Measurements from ENCODE around the gene HIGD2A.

Gene HIGD2A

DNA sequence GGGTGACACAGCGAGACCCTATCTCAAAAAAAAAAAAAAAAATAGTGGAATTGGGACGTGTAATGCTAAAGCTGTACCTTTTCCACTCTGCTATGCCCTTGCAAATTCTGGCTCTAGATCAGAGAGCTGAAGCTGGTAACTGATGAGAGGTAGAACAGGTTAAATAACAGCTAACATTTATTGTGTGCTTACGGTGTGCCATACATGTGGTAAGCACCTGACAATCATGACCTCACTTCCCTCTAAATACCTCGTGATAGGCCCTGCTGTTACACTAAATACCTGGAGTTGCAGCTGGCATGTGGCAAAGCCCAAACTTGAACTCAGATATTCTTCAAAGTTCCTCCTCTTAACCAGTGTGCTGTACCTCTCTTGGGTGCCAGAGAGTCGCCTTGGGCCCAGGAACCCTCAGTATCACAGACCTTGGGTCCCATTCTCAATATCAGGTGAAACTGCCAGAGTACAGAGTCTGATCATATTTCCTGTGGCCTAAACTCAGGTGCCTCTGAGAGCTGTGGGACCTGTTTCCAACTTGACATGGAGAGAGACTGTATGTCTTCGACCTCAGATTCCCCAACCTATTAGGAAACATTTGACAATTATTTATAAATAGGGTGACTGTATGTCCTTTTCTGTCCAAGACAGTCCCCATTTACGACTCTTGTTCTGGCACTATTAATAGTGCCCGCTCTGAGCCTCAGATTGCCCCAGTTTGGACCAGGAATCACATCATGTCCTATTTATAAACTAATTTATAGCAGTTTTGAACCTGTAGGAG lies 18.4 kb upstream of the HIGD2A start:
- no peak for DNase-seq

DNA sequence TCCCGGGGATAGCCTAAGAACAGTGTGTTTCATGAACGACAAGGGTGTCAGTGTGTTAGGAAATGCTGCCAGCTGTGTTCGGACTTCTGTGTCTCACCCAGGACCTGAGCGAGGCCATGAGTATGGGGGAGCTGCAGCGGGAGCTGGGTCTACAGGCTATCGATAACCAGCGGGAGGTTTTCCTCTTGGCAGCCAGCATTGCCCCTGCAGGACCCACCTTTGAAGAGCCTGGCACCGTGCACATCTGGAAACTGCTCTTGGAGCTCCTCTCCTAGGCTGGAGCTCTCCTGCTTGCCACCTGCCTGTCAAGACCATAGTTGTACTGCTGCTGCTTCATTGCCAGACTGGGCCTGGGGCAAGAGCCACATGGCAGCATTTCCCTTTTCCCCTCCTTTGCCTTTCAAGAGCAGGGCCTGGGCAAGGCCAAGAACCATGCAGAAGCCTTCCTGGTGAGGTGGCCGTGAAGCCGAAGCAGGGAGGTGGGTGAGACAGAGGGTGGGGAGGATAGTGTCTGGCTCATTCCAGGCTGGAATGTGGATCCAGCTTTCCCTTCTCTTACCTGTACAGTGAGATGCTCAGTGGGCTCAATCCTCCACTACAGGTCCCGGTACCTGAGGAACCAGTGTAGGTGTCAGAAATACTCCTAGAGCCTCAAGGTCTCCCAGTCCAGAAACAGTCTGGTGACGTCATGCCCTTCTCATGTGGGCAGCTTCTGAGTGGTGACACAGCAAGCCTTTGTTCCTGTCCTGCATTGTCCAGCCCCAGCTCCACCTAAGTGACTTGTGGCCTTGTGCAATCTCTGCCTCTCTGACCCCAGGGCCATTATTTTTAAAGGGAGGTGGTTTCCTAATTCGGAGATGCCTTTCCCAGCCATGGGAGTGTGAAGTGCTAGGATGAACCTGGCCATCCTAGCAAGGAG lies 16.7 kb upstream of the HIGD2A start:
- DNase-seq, result no peak

DNA sequence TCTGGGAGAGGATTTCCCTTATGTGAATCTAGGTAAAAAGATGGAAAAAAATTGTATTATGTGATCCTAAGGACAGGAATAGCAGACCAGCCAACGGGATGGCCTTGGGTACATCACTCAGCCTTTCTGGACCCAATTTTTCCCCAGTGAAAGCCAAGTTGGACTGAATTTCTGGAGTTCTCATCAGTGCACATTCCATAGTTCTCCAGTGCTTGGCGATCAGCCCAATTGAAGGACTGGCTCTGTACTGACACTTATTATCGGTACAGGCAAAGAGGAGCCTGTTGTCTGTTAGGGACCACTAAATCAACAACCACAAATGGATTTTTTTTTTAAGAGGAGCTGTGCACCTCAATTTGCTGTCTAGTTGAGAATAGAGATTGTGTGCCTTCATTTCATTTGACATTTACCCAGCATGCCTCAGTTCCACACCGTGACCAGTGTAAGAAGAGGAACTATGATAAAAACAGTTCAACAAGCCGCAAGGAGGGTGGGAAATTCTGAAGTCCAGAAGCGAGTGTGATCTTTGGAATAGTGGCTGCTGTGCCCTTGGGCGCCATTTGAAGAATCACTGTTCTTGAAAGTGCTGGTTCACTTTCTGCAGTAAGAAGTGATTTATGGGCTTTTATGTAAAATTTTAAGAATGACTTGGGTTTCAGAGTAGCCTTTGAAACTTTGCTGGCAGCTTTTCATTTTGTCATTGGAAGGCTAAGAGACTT lies 15.3 kb upstream of the HIGD2A start:
- DNase-seq, result no peak

DNA sequence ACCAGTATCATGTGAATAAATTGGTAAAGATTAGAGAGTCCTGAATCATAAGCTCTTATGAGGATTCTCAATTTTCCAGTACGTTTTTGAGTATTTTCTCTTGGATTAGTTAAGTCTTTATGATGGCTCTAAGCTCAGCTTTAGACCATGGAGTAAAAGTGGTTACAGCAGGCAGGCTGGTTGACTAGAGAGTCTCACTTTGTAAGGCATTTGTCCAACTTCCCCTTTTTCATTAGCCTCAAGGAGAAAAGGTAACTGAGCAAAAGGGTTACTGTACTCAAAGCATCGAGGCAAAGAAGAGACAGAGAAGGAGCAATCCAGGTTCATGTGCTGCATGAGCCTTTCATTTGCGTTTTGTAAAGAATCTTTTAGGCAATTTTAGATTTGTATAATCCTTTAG lies 8.7 kb upstream of the HIGD2A start:
- no peak for DNase-seq

DNA sequence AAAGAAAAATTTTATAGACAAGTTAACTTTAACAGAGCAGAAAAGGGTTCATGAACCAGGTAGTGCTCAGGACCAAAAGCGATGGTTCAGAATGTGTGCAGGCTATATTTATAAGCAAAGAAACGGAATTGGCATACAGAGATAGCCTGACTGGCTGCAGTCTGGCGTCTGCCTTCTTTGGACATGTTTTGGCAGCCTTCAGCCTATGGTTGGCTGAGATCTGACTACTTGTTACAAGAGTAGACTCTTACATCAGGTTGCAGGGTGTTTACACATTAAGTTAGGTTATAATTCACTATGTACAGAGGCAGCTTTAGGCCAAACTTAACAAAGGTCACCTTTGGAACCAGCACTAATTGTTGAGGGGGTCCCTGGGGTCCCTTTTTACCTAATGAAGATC lies 7.1 kb upstream of the HIGD2A start:
- DNase-seq, result no peak

DNA sequence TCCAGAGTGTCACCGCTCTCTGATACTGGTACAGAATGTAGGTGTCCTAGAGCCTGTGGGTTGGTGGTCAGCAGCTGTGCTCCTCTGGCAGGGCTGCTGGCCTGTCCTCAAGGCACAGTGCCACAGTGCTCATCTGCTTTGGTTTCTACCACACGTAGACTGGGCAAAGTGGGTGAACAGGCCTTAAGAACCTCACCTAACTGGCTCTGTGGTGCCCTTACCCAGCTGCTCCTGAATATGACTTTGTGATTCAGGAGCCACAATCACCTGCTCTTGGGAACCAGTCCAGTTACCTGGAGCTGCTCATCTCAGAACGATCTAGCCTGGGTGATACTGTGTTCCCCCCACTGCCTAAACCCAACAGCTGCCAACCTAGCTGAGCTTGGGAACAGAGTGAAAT lies 6.6 kb upstream of the HIGD2A start:
- no peak for DNase-seq

DNA sequence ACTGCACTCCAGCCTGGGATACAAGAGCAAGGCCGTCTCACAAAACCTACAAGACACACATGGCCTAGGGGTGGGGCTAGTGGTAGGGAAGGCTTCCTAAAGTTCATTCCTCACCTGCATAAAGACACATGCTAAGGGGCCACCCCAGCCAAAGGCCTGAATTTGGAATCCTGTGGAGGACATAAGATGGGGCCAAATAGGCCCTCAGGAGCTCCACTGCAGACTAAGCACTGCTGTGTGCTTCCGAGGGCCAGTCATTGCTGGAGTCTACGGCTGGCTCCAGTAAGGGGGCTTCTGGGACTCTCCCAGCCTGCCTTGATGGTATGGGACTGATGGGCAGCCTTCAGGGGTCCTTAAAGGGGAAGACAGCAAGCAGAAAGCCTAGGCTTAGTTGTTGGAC lies 5.8 kb upstream of the HIGD2A start:
- no peak for DNase-seq

DNA sequence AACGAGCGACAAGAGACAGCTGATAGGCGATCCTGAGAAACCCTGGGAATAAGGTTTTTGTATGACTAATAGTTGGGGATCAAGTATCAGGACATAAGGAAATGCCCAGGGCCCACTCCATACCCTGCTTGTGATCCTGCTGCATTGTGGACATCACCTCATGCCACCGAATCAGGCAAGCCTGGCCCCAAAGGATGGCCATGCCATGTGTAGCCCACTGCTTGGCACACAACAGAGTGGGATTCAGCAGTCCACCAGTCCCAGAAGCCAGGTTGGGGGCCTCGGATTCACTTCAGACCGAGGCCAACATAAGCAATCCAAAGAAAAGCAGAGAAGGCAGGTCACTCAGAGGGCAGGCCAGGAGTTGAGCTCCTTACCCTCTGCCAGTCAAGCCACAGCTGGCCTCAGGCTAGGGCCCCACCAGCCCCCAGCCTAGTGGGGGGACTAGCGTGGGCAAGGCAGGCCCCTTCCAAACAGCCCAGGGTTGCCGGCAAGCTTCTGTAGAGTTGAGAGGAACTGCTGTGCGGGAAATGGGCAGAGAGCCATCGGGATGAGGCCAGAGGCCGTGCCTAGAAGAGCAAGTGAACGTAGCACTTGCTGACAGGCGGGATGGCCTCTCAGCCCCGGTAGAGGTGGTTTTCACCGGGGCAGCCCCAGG lies 5.2 kb upstream of the HIGD2A start:
- DNase-seq, result no peak

DNA sequence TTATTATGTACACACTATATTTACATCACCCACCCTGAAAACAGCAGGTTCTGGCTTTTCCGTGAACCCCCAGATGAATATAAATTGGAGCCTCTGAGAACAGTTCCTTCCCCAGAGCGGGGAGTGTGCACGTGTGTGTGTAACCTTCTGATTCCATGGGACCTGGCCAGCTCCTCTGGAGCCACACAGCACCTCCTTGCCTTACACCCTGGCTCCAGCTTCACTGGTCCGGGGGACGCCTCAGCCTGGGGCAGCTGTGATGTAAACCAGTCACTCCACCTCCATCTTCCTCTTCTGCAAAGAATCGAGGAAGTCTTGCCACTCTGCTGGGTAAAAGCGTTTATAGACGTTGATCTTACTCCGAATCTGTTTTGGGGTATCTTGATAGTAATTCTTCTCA lies 4.6 kb upstream of the HIGD2A start:
- DNase-seq, result no peak

DNA sequence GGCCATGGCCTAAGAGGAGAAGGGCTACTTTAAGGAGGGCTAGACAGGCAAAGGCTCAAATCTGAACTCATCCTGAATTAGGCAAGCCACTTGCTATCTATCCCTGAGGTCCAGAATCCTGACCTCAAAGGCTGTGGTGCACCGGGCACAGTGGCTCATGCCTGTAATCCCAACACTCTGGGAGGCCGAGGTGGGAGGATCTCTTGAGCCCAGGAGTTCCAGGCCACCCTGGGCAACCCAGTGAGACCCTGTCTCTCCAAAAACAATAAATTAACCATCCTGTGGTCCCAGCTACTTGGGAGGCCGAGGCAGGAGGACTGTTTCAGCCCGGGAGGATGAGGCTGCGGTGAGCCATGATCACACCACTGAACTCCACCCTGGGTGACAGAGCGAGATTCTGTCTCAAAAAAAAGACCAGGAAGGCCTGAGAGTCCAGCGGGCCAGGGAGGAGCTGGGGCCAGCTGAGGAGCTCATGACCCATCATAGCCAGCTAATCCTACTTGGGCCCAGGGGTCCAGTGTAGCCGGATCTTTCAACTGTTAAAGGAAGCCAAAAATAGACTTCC lies 4.1 kb upstream of the HIGD2A start:
- DNase-seq, result no peak

DNA sequence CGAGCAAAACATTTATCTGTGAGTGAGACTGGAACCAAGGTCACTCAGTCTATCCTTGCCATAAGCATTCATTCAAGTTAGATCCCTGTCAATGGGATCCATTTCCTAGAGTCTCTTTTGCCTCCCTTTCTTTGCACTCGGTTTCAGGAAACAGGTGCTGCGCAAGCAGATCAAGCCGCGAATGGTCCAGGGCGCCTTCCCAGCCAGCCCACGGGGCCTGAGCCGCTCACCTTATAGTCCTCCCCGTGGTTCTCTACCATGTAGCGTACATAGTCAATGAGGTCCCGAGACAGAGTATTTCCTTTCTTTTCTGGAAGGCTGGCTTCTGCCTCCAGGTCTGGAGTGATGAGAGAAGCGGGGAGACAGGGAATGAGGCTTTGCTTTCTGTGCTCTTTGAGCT lies 3.6 kb upstream of the HIGD2A start:
- DNase-seq, result no peak

DNA sequence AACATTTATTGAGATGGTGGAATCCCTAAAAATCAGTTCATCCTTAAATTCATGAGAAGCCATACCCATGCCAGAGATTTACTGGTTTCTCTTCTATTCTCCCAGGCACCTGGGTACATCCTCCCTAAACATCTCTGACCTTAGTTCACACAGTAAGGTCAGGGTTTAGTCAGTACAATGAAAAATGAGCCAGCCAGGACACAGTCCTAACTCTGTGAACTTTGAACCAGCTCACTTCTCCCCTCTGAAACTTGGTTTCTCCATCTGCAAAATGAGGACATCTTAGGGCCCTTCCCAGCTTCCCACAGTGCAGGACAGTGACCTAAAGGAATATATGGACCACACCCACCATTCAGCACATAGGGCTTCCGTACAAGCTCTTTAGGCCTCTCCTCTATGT lies 2.1 kb upstream of the HIGD2A start:
- no peak for DNase-seq

DNA sequence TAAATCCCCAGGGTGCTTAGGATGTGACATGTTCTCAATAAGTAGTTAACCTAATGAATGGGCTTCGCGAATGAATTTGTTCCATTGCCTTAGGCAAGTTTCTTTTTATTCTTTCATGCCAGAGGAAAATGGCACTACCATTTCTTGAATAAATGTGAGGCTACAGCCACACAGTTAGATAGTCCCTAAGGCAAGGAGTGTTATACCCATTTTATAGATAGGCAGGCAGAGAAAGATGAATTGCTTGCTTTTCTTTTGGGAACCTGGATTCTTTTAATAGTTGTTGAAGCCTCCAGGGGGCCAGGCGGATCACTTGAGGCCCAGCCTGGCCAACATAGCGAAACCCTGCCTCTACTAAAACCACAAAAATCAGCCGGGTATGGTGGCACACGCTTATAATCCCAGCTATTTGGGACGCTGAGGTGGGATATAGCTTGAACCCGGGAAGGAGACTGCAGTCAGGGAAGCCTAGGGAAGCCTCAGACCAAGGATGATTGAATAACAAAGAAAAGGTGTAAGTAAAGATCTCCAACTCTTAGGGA lies 1.1 kb upstream of the HIGD2A start:
- no peak for DNase-seq

DNA sequence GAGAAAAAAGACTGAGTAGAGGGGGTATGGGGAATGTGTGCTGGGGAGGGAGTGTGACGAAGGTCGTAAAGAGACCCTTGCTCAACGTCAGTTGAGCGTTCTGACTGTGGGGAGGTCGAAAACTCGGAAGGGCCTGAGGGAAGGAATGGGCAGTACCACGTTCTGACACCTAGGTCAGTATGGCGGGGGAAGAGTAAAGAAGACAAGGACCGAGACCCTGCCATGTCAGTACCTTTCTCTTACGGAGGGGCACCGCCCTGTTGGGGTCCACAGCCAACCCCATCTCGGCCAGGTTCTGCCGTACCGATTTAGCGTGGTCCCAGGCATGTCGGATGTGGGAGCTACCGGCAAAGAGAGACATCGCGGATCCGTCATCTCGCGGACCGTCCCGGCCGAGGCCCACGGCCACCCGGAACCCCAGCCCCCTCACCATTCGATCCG lies 528 bp upstream of the HIGD2A start:
- no peak for DNase-seq

DNA sequence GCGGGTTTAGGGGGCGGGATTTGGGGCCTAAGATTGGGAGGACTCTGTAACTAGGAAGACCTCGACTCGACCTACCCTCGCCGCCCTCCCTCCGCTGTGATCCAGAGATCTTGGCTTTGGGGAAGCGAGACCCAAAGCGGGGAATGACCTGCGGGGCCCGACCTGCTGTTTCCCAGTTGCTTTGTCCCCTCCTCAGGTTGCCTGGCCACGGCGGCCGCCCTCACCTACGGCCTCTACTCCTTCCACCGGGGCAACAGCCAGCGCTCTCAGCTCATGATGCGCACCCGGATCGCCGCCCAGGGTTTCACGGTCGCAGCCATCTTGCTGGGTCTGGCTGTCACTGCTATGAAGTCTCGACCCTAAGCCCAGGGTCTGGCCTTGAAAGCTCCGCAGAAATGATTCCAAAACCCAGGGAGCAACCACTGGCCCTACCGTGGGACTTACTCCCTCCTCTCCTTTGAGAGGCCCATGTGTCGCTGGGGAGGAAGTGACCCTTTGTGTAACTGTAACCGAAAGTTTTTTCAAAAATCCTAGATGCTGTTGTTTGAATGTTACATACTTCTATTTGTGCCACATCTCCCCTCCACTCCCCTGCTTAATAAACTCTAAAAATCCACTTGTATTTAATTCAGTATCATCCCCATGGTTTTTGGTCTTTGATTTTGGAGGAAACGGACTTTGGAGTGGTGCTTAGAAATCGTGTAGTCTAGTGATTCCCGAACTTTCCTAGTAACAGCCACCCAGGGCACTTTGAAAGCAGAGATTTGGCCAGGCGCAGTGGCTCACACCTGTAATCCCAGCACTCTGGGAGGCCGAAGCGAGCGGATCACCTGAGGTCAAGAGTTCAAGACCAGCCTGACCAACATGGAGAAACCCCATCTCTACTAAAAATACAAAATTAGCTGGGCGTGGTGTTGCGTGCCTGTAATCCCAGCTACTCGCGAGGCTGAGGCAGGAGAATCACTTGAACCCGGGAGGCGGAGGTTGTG lies 878 bp downstream of the HIGD2A start:
- DNase-seq, result no peak

DNA sequence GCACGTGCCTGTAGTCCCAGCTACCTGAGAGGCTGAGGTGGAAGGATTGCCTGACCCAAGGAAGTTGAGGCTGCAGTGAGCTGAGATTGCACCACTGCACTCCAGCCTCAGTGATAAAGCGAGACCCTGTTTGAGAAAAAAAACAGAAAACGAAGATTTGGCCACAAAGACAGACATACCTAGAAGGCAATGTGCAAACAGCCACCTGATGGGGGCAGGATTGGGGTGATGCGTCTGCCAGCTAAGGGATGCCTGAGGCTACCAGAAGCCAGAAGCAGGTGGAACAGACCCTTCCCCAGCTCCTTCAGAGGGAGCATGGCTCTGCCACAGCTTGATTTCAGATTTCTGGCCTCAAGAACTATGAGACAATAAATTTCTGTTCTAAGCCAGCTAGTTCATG lies 2.9 kb downstream of the HIGD2A start:
- DNase-seq, result no peak

DNA sequence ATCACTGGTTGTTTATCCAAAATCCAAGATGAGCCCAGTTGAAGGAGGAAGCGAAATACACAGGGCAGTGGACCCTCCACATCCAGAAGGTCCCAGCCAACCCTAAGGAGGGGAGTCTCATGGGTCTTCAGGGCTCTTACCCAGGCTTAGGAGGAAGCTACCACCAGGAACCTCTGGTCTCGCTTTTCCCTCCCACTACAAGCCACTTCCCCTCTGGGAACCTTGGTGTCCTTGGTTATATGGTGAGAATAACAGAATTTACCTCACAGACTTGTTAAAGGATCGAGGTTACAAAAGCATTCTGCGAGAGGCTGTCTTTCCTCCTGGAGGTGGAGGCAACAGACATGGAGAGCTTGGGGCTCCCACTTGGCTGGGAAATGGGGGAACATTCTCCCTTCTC lies 3.4 kb downstream of the HIGD2A start:
- DNase-seq, result peak; percentile 21

DNA sequence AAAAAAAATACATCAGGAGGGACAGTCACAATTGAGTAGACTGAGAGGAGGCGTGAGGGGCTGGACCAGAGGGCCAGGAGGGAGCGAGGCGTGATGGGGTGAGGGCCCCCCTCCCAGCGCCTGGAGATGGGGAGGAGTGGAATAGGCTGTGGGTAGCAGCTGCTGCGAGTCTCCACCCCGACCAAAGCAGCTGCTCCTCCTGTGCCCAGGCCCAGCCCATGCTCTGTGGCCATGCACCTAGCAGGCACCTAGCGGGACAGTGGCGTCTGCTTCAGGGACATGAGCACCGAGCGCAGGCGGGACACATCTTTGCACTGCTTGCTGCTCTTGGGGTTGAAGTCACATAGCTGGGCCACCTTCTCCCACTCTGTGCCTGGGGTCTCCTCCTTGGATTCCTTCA lies 4.0 kb downstream of the HIGD2A start:
- no peak for DNase-seq

DNA sequence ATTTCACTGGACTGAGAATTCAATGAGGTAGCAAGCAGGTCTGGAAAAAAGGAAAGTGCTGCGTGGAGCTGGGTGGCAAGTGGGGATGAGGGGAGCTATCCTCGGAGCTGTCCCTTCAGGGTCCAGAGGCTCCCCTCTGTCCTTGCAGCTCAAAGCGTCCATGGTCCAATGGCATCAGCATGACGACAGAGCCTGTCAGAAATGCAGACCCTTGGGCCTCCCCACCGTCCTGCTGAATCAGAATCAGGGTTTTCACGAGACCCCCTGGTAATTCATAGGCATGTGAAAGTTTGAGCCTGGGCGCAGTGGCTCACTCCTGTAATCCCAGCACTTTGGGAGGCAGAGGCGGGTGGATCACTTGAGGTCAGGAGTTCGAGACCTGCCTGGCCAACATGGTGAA lies 5.5 kb downstream of the HIGD2A start:
- no peak for DNase-seq

DNA sequence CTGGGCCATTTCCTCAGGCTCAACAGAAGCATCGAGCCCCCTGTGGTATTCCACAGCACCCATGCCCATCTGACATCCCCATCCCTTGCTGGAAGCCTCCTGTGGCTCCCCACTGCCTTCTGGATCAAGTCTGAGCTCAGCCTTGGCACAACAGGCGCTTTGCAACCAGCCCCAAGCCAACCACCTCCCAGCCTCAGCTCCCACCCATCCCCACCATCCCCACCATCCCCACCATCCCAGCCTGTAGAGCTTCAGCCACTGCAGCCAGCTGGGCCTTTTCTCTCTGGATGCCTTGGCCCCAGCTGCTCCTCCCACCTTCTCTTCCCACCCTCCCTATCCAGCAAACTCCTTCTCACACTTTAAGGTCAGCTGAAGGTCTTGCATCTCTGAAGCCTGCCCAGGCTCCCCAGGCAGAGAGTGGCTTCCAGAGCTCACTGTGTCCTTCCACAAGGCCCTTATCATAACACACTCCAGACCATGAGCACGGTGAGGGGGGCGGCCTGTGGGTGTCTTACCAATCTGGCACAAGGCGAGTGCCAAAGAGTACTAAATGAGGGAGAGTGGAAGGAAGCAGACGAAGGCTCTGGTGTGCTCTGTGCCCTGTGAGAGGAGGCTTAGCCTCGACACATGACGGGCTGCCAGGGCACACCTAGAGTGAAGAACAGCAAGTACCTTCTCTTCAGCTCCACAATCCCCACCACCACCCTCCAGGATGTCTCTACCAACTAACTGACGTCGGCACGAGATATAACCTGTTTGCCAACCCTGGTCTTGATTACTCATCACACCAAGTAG lies 6.5 kb downstream of the HIGD2A start:
- no peak for DNase-seq
